NCI-H1436 treated with DMSO at 0.1 percent for 48 hours (cell line): ENCODE results near the gene EXOG.

Source experiments
- DNase-seq: peaks from one replicate; lab custom pipeline; 2025; lab: John Stamatoyannopoulos, UW

EXOG gene

DNA sequence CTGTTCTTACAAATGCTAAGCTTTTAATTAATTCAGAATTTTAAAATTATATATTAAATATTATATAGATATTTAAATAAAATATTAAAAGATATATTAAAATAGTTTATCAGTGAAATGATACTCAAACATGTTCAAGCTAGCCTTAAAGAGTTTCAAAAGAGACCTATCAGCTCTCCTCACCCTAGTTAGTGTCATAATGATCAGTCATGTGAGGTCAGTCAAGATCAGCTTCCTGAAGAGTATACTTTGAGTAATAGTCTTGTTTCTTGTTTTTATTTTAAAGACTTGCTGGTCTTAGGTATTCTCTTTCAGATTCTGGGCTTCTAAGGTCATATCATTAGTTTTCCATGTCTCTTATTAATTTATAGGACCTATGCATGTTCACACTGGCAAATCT is 14.5 kb downstream of the EXOG start:
- no peak for DNase-seq

DNA sequence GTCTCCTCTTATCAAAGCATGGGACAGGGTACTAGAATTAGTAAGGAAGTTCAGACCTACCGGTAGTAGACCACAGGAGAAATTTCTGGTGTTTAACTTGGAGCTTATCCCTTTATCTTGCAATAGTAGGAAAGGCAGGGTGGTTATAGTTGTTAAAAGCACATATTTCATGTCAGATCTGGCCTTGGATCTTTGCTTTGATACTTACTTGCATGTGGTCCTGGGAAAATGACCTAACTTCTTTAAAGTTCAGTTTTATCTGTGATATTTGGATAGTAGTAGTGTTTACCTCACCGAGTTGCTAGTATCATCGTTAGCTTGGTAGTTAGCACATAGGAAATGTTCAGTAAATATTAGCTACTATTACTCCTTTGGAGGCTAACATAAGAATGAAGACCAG is 15.4 kb downstream of the EXOG start:
- DNase-seq = no peak

DNA sequence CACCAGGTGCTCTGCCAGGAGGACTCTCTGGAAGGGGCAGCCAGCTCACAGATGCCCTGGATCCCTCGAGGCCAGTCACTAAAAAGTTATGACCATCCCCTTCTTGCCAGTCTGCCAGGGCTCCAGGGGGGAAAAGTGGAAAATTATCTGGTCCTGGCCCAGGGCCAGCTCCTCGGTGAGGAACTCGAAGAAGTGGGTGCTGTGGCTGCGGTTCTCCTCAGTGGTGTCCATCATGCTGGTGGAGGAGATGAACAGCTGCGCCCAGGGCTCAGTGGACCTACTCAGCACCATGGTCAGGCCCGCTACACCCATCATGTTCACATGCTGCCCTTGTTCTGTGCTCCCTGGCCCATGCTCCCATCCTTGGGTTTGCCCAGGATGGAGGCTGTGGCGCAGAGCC is 19.2 kb downstream of the EXOG start:
- no peak for DNase-seq

DNA sequence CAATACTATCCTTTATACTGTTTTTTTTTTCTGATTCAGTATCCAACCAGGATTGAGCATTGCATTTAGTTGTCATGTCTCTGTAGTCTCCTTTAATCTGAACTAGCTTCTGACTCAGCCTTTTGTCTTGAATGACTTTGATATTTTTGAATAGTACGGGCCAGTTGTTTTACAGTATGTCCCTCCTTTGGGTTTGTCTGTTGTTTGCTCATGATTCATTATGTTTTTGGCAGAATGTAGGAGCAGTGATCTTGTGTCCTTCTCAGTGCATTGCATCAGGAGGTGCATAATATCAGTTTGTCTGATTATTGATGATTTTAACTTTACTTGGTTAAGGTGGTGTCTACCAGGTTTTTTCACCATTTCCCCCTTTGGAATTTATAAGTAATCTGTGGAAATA is 20.5 kb downstream of the EXOG start:
- DNase-seq = no peak

DNA sequence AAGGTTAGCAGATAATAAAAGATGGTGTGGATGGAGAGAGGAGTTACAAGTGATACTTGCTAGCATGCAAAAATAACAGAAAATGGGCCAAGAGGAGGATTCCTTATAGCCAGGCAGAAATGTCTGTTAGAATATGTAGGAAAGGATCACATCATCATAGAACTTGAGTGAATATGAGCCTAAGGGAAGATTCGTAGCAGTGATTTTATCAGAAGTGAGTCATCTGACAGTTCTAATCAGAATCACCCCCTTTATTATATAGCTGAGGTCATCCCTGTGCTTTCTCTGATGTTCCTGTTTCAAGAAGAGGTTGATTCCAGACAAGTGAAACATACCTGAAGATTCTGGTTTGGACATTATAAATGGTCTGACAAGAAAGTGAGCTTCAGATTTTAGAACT is 22.9 kb downstream of the EXOG start:
- no peak for DNase-seq

DNA sequence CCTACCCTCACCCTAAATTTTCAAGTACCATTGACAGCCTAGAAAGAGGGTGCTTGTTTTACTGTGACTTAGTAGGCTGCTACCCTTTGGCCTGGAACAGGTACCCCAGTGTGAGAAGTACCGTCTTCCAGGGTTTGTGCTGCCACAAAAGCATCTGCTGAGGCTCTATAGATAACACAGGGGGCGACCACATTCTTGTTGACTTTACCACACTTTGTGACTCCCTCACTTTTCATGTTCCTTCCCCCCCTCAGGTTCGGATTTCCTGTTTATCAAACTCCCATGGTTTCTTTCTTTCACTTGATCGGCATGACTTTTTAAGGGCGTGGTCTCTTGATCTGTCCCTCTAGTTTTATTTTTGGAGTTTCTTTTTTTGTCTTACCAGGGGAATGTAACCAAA is 23.5 kb downstream of the EXOG start:
- DNase-seq = no peak

DNA sequence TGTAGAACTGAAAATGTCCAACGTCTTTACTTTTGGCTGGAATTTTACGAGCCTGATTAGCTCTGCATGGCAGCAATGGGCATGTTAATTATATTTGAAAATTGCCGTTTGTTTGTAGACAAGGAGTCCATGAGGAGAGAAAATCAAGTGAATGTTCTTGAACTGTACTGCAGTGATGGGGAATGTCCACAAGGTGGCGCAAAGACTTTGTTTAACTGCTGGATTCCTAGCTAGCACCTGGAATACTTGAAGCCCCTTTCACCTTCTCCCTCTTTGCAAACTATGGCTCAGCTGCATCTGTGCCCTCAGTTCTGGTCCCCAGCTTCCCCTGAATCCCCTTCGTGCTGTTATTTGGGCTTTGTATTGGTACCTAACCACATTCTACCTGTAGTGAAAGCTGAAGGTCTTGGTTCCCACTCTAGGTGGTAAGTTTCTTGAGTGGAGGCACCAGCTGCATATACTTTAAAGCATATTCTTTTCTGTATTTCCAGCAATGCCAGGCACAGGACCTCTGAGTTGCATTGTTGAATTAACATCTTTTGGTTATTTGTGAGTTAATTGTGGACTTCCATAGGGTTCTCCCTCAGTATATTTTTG is 25.3 kb downstream of the EXOG start:
- no peak for DNase-seq

DNA sequence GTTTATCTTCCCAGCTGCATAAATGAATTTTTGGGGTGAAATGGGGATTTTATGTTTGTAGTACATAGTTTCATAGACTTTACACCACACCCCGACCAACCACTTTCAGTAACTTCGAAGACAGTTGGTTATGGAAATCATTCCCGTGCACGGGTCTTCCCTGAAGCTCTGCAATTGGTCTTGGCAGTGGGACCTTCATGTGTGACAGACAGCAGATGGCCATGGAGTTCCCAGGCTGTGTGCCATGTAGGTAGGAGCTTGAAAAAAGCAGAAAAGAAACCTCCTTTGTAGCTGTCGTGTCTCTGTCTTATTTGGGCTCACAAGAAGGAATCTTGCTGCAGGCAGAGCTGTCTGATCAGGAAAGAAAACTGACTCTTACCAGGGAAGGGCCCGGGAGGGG is 25.9 kb downstream of the EXOG start:
- no peak for DNase-seq

DNA sequence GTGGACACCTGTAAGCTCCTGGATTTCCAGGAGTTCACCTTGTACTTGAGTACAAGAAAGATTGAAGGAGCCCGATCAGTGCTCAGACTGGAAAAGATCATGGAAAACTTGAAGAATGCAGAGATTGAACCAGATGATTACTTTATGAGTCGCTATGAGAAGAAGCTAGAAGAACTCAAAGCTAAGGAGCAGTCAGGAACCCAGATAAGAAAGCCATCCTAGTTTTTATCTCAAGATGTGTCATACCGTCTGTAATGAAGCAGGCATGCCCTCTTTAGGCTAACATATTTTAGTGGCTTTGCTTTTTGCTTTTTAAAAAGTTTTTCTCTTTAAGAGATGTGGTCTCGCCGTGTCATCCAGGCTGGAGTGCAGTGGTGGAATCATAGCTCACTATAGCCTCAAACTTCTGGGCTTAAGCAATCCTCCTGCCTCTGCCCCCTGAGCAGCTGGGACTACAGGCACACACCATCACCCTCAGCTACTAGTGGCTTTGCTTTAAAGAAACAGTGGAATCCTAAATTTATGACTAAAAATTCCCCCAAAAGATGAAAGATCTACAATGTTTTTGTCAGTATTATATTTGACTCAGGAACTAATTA is 28.1 kb downstream of the EXOG start:
- DNase-seq = no peak

DNA sequence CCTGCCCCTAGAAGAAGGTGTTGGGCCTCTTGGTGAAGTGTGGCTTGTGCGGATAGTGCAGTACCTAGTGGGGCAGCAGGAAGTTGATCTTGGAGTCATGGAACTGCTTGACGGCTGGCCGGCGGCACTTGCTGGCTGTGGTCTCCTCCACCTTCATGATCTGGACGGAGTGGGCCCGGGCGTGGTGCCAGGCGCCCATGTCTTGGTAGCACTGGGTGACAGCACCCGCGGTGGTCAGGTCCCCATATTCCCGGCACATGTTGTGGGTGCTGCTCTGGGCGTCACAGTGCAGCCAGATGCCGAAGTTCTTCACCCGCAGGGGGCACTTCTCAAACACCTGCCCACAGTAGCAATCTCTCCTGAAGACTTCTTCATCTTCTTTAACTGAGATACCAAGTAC is 30.7 kb downstream of the EXOG start:
- DNase-seq = no peak

DNA sequence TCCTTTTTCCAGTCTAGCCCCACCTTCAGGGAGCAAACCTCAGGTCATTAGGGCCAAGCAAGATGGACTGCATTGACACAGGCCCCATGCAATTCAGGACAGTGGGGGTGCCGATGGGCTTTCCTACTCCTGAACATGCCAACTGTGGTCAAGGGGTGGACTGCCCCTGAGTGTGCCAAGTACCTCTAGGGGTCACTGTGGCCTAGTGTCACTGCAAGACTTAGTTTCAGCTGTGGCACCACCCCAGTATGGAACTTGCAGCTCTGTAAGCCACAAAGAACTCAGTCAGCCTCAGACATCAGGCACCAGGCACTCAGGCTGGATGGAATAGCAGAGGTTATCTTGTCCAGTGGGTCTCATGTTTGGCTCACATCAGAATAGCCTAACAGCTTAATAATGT is 32.3 kb downstream of the EXOG start:
- no peak for DNase-seq

DNA sequence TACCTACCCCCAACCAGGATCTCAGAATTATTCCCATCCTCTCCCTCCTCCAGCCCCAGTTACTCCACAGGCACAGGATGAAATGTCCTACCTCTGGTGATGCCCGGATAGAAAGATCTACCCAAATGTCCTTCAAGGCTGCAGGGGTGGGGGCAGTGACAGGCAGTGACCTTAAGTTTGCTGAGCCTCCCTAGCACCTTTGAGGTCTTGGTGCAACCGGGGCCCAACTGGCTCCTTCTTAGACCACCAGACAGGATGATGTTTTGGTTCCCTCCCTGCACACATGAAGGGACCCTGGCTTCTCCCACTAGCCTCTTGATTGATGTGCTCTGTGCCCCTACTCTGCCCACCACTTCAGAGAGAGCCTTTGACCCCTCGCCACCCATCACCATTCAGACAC is 36.4 kb downstream of the EXOG start:
- DNase-seq = no peak

DNA sequence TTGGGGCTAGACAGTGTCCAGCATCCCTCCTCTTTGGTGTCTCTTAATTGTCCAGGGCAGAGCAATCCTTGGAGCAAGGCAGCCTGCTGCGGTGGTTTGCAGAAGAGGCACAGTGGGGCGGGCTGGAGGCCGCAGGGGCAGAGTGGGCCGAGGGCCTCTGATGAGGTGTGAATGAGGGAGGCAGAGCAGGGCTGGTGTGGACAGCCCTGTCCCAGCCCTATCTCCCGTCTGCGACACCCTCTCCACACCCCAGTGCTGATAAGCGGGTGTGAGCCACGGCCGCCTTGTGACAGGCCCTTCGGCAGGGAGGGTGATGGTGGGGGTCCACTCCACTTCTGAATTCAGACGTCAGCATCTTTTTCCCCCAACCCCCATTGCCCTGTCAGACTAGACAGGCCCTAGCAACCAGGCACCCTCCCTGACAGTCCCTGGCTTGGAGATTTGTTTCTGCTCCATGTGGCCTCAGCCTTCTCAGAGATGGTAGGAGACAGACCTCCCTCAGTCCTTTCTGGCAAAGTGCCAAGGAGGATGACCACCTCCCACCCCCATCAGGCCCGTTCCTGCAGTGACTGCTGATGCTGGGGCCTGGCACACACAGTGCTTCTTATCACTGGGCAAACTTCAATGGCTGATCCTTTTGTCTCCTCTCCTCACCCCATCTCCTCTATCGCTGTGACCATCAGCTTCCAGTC is 37.3 kb downstream of the EXOG start:
- DNase-seq = no peak

DNA sequence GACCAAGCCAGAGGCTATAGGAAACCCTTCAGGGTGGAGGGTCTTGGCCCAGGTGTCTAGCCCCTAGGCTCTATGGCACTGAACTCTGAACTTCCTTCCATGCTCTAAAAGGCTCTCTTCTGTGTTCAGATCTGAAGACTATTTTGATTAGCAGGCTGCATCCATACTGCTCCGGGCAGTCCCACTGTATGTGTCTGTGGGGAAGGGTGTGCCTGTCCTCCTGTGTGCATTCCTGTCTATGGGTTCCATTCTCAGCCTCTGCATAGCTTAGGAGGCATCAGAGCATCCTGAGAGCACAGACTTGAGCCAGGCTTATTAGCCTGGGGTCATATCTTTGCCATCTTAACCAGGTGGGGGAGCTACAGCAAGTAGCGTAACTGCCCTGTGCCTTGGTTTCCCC is 38.0 kb downstream of the EXOG start:
- DNase-seq = no peak

DNA sequence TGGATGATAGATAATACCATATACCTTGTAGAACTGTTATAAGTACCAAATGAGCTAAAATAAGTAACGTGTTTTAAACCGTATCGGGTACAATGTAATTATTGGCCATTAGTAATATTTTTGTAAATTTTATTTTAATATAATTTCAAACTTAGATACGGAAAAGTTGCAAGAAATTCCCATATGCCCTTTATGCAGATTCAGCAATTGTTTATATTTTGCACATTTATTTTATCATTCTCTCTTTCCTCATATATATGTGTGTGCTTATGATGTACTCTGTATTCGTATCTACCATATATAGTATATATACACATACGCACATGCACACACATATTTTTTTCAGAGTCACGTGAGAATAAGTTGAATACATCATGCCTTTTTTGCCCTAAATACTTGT is 38.5 kb downstream of the EXOG start:
- DNase-seq = no peak

DNA sequence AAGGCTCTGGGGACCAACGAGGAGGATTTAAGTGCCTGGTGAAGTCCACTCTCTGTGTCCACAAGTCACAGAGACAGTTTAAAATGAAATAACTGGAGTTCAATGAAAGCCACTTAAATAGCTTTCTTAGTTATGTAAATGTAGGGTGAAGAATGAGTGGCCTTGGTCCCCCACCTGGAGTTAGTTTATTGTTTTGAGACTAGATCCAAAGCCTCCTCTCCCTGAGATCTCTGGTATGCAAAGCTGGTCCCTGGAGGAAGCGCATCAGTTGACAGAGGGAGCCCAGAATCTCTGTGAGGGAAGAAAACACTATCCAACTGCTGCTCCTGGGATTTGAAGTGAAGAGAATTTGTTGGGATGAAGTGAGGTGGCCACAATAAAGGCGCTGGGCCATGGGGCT is 40.5 kb downstream of the EXOG start:
- DNase-seq = no peak

DNA sequence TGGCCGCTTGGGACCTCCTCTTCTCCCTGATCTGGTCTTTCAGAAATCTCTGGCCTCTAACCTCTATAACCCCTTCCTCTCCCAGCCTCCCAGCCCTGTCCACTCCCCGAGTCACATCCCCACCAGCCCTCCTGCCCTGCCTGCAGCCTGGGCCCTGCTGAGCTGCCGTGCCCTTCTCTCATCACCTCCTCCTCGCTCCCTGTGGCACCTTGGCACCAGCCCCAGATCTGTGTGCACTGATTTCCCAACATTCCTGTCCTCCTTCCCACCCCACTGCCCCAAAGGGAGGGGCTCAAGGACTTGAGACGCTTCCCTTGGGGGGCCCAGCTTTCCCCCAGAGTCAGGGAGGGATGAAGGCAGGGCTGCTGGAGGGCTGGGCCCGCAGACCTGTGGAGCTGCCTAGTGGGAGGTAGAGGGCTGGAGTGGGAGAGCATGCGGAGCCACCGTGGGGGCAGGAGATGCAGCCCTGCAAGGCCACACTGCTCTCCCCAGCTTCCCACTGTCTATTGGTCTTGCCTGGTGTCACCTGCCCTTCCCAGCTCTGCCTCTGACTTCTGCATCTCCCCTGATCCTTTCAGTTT is 42.7 kb downstream of the EXOG start:
- no peak for DNase-seq

DNA sequence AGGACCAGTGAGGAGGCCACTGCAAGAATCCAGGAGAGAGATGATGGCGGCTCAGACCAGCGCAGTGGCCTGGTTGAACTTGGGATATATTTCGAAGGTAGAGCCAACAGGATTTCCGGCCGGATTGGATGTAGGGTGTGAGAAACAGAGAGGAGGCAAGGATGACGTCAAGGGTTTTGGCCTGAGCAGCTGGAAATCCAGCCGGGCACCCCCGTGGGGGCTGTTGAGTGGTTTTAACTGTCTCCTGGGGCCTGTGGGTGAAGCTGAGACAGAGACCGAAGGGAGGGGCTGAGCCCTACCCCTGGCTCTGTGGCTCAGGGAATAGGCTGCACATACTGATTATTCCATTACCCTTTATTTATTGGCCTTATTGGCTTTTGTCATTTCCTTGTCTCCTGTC is 45.7 kb downstream of the EXOG start:
- DNase-seq = no peak

DNA sequence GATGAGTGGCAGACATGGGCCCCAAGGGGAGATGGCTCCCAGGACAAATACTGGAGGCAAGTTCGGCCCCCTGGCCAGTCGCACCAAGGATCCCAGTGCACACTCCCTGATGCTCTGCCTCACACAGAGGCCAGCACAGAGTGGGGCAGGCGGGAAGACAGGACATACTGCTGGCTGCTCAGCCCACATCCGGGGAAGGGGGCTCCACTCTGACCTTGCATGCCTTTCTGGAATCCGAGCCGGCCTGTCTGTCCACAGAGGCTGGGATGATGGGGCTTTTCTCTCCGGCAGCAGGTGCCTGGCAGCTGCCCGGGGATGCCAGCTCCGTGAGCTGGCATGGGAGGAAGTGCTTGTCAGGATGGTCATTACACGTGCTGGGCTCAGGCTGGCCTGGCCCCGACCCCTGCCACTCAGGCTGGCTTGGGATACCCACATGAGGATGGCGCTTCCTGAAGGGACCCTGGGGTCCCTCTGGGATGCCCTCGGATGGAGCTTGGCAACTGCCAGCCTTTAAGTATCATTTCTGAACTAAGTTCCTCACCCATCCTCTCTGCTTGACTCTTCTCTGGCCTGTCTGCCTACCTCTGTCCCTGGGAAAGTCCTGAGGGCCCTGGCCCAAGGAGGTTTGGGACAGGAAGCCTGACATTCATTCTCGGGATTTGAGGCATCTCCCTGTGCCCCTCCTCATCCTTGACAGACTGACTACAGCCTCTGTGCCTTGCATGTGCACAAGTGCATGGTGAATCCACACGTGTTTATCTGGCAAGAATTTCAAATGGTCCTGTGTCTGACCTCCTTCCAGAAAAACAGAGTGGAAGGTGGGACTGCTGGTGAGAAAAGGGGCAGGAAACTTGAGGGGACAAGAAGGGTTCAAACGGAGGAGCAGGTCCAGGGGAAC is 46.5 kb downstream of the EXOG start:
- no peak for DNase-seq

DNA sequence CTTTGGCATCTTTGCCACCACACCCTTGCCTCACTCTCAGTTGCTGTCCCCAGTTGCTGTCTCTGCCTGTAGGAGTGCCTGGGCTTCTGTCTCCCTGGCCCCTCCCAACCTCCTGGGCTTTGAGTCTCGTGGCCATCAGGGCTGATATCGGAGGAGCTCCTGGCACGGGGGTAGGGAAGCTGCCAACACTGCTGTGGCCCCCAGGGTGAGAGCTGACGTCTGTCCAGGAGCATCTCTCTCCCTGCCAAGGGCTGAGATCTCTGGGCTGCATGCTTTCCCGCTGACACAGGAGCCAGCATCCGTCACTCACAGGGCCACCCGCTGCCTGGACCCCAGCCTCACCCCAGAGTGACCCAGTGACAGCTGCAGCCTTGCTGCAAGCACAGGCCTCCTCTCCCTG is 47.4 kb downstream of the EXOG start:
- DNase-seq = no peak

DNA sequence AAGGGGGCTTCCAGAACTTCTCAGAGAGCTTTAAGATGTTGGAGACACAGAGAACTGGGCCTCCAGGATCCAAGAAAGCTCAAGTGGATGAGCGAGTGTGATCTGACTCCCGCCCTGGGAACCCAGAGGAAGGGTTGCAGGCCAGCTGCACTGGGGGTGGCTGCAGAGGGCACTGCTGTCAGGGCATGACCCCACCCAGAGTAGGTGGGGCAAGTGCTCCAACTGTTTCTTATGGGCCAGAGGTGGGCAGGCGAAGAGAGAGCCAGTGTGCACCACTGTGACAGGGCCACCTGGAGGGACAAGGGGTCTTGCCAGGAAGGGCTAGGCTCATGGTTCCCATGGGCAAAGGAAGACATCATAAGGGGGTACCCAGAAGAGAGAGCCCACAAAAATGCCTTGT is 48.8 kb downstream of the EXOG start:
- DNase-seq = no peak

DNA sequence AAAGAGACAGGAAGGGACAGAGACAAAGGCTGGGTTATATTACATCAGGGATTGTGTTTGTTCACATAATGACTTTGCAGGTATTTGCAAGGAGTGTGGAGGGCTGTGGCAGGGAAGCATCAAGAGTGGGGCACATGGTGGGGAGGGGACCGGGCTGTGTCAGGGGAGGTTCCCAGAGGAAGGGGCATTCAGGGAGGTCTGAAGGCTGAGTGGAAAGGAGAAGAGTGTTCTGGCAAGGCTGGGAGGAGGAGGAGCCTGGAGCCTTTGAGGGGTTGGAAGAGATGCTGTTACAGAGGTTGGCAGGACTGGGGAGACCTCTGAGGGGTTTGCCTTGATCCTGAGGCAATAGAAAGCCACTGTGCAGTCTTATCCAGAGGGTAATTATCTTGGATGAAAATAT is 49.4 kb downstream of the EXOG start:
- DNase-seq = no peak

DNA sequence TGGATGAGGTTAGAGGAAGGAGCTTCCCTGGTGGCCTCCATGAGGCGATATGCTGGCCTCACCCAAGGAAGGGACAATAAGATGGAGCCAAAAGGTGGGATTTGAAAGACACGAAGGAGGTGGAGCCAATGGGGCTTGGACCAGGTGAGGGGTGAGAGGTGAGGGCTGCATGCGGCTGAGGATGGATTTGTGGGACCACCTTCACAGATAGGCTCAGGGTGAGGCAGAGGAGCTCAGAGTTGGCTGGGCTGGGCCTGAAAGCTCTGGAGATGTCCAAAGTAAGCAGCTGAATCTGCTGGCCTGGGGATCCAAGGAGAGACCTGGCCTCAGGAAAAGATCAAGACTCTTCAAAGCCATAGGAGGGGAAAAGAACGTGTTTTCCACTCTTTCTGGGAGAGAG is 49.8 kb downstream of the EXOG start:
- no peak for DNase-seq
